ENCODE measurements around the gene IGSF11. TPM values are rescaled to one million over a fixed set of nuclear protein-coding genes. Genes with fewer than 3 reads are reported as not detected.

IGSF11 gene
- total RNA-seq, 1 donor from 2014 or later, result 1.1 TPM

- FAIRE-seq (no peak), DNase-seq (ENCODE audit: low read depth) (no peak)
- TF ChIP-seq CTCF (IDR thresholded peaks at IDR 0.05; ENCODE audit: insufficient read depth, low read length, severe bottlenecking), result no peak
- peaks cover 2% of the 10 kb centered on the region for H3K27me3 ChIP-seq (ENCODE audit: control insufficient read depth, insufficient read depth, low read length)
- H3K36me3 ChIP-seq (ENCODE audit: control insufficient read depth, insufficient read depth, low read length), result no peaks in the 10 kb centered on the region
- no peak overlapping the region for H3K4me3 ChIP-seq (ENCODE audit: low read depth, low read length)
These were observed 47.2 kb downstream of the IGSF11 start for GRCh38 chr3:118987477-118987876.

GRCh38 chr3:118986734-118987133, 47.9 kb downstream of the IGSF11 start:
- no peak overlapping the region for H3K4me3 ChIP-seq (ENCODE audit: low read depth, low read length)

GRCh38 chr3:118984699-118985098, 49.9 kb downstream of the IGSF11 start:
- no peak for TF ChIP-seq CTCF (IDR thresholded peaks at IDR 0.05; ENCODE audit: insufficient read depth, low read length, severe bottlenecking)
- DNase-seq (ENCODE audit: low read depth), result no peak
- Histone ChIP-seq H3K27me3 (ENCODE audit: control insufficient read depth, insufficient read depth, low read length) (peaks cover 2% of the 10 kb centered on the region), H3K4me3 (ENCODE audit: low read depth, low read length) (no peak overlapping the region), H3K36me3 (ENCODE audit: control insufficient read depth, insufficient read depth, low read length) (no peaks in the 10 kb centered on the region)
- FAIRE-seq, result no peak

More at GRCh38 chr3:118986734-118987133, 47.9 kb downstream of the IGSF11 start:
- no peak for DNase-seq (ENCODE audit: low read depth)
- Histone ChIP-seq H3K27me3 (ENCODE audit: control insufficient read depth, insufficient read depth, low read length) (peaks cover 2% of the 10 kb centered on the region), H3K36me3 (ENCODE audit: control insufficient read depth, insufficient read depth, low read length) (no peaks in the 10 kb centered on the region)
- no peak for FAIRE-seq
- TF ChIP-seq CTCF (IDR thresholded peaks at IDR 0.05; ENCODE audit: insufficient read depth, low read length, severe bottlenecking), result no peak

- Histone ChIP-seq H3K27me3 (ENCODE audit: control insufficient read depth, insufficient read depth, low read length) (peaks cover 2% of the 10 kb centered on the region), H3K36me3 (ENCODE audit: control insufficient read depth, insufficient read depth, low read length) (no peaks in the 10 kb centered on the region), H3K4me3 (ENCODE audit: low read depth, low read length) (no peak overlapping the region)
- no peak for TF ChIP-seq CTCF (IDR thresholded peaks at IDR 0.05; ENCODE audit: insufficient read depth, low read length, severe bottlenecking)
- no peak for DNase-seq (ENCODE audit: low read depth)
- peak; percentile 43 for FAIRE-seq
These were observed 53.0 kb downstream of the IGSF11 start for GRCh38 chr3:118981494-118982134.

- peaks cover 2% of the 10 kb centered on the region for H3K27me3 ChIP-seq (ENCODE audit: control insufficient read depth, insufficient read depth, low read length)
- no peak for TF ChIP-seq CTCF (IDR thresholded peaks at IDR 0.05; ENCODE audit: insufficient read depth, low read length, severe bottlenecking)
- no peak overlapping the region for H3K4me3 ChIP-seq (ENCODE audit: low read depth, low read length)
- DNase-seq (ENCODE audit: low read depth) (no peak), FAIRE-seq (no peak)
- no peaks in the 10 kb centered on the region for H3K36me3 ChIP-seq (ENCODE audit: control insufficient read depth, insufficient read depth, low read length)
These were observed 53.8 kb downstream of the IGSF11 start for GRCh38 chr3:118980832-118981231.

GRCh38 chr3:118978393-118978758, 56.3 kb downstream of the IGSF11 start:
- DNase-seq (ENCODE audit: low read depth), result no peak

More at GRCh38 chr3:118978393-118978758, 56.3 kb downstream of the IGSF11 start:
- Histone ChIP-seq H3K36me3 (ENCODE audit: control insufficient read depth, insufficient read depth, low read length) (no peaks in the 10 kb centered on the region), H3K4me3 (ENCODE audit: low read depth, low read length) (no peak overlapping the region), H3K27me3 (ENCODE audit: control insufficient read depth, insufficient read depth, low read length) (no peaks in the 10 kb centered on the region)
- no peak for FAIRE-seq
- no peak for TF ChIP-seq CTCF (IDR thresholded peaks at IDR 0.05; ENCODE audit: insufficient read depth, low read length, severe bottlenecking)

Data from bronchial epithelial cell (primary cell).